Measurements from ENCODE around the gene PHRF1.

The PHRF1 gene

GRCh38 chr11:575313-575995 is 816 bp upstream of the PHRF1 start:
- no peak for DNase-seq

- no peak for DNase-seq
Observed at GRCh38 chr11:576811-577610, 741 bp downstream of the PHRF1 start.

- DNase-seq: no peak
Observed at GRCh38 chr11:577611-577894, 1.3 kb downstream of the PHRF1 start.

- DNase-seq: no peak
Observed at GRCh38 chr11:578276-579035, 2.2 kb downstream of the PHRF1 start.

GRCh38 chr11:579830-580601 is 3.7 kb downstream of the PHRF1 start:
- no peak for DNase-seq

GRCh38 chr11:581342-581741 is 5.1 kb downstream of the PHRF1 start:
- no peak for DNase-seq

GRCh38 chr11:581752-582151 is 5.5 kb downstream of the PHRF1 start:
- DNase-seq: no peak

GRCh38 chr11:584287-584686 is 8.0 kb downstream of the PHRF1 start:
- no peak for DNase-seq

GRCh38 chr11:586376-587316 is 10.4 kb downstream of the PHRF1 start:
- DNase-seq: no peak

GRCh38 chr11:587546-587945 is 11.3 kb downstream of the PHRF1 start:
- DNase-seq: no peak

GRCh38 chr11:587978-588380 is 11.7 kb downstream of the PHRF1 start:
- peak; percentile 57 for DNase-seq

- no peak for DNase-seq
Observed at GRCh38 chr11:589798-590197, 13.5 kb downstream of the PHRF1 start.

GRCh38 chr11:590997-591396 is 14.7 kb downstream of the PHRF1 start:
- DNase-seq: no peak

- no peak for DNase-seq
Observed at GRCh38 chr11:592501-592900, 16.2 kb downstream of the PHRF1 start.

- DNase-seq: no peak
Observed at GRCh38 chr11:592918-593317, 16.6 kb downstream of the PHRF1 start.

GRCh38 chr11:593347-593746 is 17.1 kb downstream of the PHRF1 start:
- no peak for DNase-seq

GRCh38 chr11:595400-595799 is 19.1 kb downstream of the PHRF1 start:
- no peak for DNase-seq

- DNase-seq: no peak
Observed at GRCh38 chr11:596374-596773, 20.1 kb downstream of the PHRF1 start.

- DNase-seq: no peak
Observed at GRCh38 chr11:597166-597725, 21.0 kb downstream of the PHRF1 start.

GRCh38 chr11:598005-598680 is 21.9 kb downstream of the PHRF1 start:
- DNase-seq: no peak

All from activated T-cell treated with anti-CD3 and anti-CD28 coated beads for 4 hours (primary cell).